ENCODE data around the gene ATR.

ATR gene

DNA sequence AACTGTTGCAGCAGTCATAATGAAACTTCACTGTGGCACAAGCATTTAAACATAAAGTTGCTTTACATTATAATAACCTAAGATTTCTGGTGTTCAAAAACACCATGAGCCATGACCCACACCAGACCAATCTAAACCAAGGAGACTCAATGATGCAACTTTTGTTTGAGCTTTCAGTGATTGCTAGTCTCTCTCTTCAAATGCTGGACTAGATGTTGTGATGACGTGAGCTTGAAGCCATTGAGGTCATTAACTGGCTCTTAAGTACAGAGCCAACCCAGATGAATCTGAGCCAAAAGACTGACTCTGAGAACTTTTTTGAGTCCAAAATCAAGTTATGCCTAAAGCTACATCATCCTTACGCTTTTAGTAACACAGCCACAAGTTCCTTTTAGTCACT, 36.5 kb downstream of the ATR start:
- TF ChIP-seq, protein P1, sequence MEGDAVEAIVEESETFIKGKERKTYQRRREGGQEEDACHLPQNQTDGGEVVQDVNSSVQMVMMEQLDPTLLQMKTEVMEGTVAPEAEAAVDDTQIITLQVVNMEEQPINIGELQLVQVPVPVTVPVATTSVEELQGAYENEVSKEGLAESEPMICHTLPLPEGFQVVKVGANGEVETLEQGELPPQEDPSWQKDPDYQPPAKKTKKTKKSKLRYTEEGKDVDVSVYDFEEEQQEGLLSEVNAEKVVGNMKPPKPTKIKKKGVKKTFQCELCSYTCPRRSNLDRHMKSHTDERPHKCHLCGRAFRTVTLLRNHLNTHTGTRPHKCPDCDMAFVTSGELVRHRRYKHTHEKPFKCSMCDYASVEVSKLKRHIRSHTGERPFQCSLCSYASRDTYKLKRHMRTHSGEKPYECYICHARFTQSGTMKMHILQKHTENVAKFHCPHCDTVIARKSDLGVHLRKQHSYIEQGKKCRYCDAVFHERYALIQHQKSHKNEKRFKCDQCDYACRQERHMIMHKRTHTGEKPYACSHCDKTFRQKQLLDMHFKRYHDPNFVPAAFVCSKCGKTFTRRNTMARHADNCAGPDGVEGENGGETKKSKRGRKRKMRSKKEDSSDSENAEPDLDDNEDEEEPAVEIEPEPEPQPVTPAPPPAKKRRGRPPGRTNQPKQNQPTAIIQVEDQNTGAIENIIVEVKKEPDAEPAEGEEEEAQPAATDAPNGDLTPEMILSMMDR (conservative IDR thresholded peaks at IDR 0.05) = no peak
- H3K27ac ChIP-seq = no peak overlapping the region

DNA sequence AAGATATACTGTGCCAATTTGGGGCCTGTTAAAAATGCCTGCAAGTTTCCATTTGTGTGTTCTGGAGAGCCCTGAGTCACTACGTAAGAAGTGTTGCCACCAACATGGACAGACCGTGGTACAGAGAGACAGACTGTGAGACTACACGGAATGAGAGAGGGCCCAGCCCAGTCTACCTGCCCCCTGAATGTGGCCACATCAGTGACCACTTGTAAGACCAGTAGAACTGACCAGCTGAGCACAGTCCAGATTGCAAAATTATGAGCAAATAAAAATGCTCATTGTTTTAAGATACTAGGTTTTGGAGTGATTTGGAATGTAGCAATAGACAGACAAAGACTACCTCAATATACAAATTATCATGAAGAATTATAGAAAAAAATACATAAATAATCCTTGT, 42.0 kb downstream of the ATR start:
- TF ChIP-seq, protein P1 (conservative IDR thresholded peaks at IDR 0.05) = no peak

GRCh38 chr3:142534543-142534942, 44.0 kb downstream of the ATR start:
- H3K27ac ChIP-seq = no peak overlapping the region
- TF ChIP-seq, protein P1 (conservative IDR thresholded peaks at IDR 0.05) = no peak

More for the DNA sequence above, 42.0 kb downstream of the ATR start:
- H3K27ac ChIP-seq = no peak overlapping the region

DNA sequence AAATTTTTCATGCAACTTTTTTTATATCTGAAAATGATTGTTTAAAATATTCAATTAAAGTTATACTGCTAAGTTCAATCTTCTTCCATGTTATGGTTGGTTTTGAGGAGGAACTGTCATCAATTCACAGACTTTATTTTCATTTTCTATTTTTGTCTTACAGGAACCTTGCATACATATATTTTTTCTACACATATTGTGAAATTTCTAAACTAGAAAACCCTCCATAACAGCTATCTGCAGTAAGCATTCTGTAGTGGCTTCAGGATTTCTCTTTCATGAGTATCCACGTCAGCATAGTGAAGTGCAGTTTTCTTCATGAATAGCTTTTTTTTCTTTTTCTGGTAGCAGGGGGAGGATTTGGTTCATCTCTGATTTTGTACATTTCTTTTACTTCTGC, 48.2 kb downstream of the ATR start:
- no peak overlapping the region for H3K27ac ChIP-seq
- TF ChIP-seq, protein P1 (conservative IDR thresholded peaks at IDR 0.05) = no peak

DNA sequence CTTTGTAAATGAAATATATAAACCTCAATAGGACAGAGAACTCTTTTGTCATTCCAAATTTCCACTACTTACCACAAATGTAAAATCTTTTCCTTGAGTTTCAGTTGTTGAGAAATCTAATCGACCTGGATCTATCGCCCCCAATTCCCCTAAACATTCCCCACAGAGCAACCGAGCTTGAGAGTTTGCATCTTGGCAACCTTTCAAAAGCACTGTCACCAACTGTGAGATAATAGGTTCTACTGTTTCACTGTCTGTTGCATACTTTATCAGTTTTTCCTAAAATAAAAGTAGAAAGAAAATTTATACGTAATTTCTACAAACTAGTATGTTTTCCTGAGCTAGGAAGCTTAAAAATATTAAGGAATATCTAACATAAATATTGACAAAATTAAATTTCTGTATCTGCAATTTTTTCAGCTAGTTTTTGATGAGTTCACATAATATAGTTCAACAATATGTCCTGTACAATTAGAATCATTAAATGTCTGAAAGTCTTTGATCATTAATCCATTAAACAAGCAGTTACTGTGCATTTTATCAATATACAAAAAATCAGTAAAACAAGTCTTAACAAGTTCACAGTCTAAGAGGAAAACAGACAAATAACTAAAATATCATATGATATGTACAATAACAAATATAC, 54.5 kb downstream of the ATR start:
- TF ChIP-seq, protein P1 (conservative IDR thresholded peaks at IDR 0.05) = no peak
- no peak overlapping the region for H3K27ac ChIP-seq

GRCh38 chr3:142509079-142509478, 69.5 kb downstream of the ATR start:
- H3K27ac ChIP-seq = no peak overlapping the region
- TF ChIP-seq, protein P1 (conservative IDR thresholded peaks at IDR 0.05) = no peak

- no peak overlapping the region for H3K27ac ChIP-seq
- TF ChIP-seq, protein P1 (conservative IDR thresholded peaks at IDR 0.05) = no peak
These were observed 71.3 kb downstream of the ATR start for GRCh38 chr3:142507241-142507640.

All from VCaP (cell line).